Measurements from ENCODE around the gene DGCR6L. TPM values are rescaled to one million over a fixed set of nuclear protein-coding genes. Genes with fewer than 3 reads are reported as not detected.
"Not testable (repeated sequence)": the region's sequence is repeated elsewhere in the genome, so short reads cannot be mapped to it uniquely, and the experiment has no call there.

DGCR6L gene
- 100 to 1,000 TPM in 2 of 4 donors, 10 to 100 TPM in 2; 62.5 to 123 (median 90.8) TPM for total RNA-seq

DNA sequence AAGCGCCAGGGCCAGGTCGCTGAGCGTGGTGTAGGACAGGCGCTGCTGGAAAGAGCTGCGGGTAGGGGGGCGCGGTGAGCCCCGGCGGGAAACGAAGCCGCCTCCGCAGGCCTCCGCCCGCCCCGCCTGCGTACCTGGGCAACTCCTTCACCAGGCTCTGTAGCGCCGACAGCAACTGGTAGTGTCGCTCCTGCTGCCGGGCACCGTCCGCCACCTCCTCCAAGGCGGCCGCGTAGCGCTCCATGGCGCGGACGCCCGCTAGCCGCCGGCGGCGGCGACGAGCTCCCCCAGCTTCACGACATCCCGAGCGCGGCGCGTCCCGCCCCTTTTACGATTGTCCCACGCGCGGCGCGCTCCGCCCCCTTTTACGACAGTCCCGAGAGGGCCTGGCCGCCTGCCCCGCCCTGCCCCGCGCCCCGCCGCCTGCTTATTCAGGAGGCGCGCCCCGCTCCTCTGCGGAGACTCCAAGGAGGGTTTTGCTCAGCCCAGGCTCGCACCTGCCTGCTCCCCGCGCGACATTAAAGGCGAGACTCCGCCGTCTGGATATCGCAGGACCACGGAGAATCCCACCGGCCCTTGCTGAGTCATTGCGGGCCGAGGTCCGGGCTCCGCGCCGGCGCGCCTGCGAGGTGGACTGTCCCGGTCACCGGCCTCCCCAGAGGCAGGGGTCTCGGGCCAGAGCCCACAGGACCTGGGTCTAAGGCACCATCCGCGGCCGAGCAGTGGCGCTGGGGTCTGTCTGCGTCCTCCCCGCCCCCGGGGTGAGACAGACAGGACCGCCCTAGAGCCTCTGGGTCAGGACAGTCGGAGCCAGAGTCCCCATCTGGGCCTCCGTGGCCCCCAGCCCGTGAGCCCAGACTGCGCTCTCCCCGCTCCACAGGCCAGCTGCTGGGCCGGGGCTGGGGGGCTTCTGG lies at the start of gene DGCR6L:
Gene DGCR6L (minus strand): TSS at position 316 of the 914 bp plus-strand sequence. CDS start 72 bp downstream, at position 244.
- intact Hi-C loops (cut with DNase I) = no loop called here
- DNase-seq = peak; percentile 95 to 98
- Histone ChIP-seq H3K36me3 (no peaks in the 10 kb centered on the region), H3K27ac (peak within 1 kb of the TSS; percentile 37 to 78 (median 71)), H3K9me3 (no peaks in the 10 kb centered on the region), H3K4me1 (peaks cover 17 to 36% of the 10 kb centered on the region in 2 donors), H3K4me3 (replicated peaks in 1 of 3) (peak within 1 kb of the TSS; percentile 65 to 89 (median 71)), H3K27me3 (no peaks in the 10 kb centered on the region)
- 0 to 1% methylated on average over 19 to 37 of the region's 98 CpGs for WGBS, 2 donors
- peak; percentile 68 to 90 for TF ChIP-seq POLR2A (IDR thresholded peaks at IDR 0.05)
- TF ChIP-seq, protein P1, sequence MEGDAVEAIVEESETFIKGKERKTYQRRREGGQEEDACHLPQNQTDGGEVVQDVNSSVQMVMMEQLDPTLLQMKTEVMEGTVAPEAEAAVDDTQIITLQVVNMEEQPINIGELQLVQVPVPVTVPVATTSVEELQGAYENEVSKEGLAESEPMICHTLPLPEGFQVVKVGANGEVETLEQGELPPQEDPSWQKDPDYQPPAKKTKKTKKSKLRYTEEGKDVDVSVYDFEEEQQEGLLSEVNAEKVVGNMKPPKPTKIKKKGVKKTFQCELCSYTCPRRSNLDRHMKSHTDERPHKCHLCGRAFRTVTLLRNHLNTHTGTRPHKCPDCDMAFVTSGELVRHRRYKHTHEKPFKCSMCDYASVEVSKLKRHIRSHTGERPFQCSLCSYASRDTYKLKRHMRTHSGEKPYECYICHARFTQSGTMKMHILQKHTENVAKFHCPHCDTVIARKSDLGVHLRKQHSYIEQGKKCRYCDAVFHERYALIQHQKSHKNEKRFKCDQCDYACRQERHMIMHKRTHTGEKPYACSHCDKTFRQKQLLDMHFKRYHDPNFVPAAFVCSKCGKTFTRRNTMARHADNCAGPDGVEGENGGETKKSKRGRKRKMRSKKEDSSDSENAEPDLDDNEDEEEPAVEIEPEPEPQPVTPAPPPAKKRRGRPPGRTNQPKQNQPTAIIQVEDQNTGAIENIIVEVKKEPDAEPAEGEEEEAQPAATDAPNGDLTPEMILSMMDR (IDR thresholded peaks at IDR 0.05) = no peak

DNA sequence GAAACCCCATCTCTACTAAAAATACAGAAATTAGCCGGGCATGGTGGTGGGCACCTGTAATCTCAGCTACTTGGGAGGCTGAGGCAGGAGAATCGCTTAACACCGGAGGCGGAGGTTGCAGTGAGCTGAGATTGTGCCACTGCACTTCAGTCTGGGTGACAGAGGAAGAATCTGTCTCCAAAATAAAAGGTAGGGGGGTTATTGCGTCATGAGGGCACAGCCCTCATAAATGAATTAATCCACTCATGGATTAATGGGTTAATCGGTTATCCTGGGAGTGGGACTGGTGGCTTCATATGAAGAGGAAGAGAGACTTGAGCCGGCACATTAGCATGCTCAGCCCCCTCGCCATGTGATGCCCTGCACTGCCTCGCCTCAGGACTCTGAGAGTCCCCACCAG lies 49.0 kb upstream of the DGCR6L start:
- H3K4me3 ChIP-seq (replicated peaks in 1 of 3); H3K36me3 ChIP-seq; DNase-seq; H3K9me3 ChIP-seq; H3K27ac ChIP-seq; H3K27me3 ChIP-seq; H3K4me1 ChIP-seq; intact Hi-C loops (cut with DNase I): not testable (repeated sequence)
- WGBS, 2 donors = 88 to 93% methylated on average over 6 to 7 of the region's 9 CpGs

DNA sequence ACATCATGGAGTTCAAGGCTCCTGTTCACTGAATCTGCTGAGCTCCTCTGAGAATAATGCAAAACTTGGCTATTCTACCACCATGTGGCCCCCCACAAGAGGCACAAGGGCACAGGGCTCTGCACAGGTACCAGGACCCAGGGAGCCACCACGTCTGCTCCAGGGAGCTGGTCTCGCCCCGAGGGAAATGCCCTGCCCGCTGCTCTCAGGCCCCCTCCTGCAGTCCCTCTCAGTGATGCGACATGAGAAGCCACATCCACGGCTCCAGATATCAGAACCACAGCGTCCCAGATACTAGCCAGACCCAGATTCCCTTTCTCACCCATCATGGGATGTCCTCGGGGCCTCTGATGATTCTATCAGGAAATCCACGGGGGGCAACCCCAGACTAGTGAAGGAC lies 47.0 kb upstream of the DGCR6L start:
- DNase-seq; intact Hi-C loops (cut with DNase I); H3K36me3 ChIP-seq; H3K4me3 ChIP-seq (replicated peaks in 1 of 3); H3K4me1 ChIP-seq; H3K27me3 ChIP-seq; H3K9me3 ChIP-seq; H3K27ac ChIP-seq: not testable (repeated sequence)
- 86% methylated on average over 4 to 7 of the region's 9 CpGs for WGBS, 2 donors

DNA sequence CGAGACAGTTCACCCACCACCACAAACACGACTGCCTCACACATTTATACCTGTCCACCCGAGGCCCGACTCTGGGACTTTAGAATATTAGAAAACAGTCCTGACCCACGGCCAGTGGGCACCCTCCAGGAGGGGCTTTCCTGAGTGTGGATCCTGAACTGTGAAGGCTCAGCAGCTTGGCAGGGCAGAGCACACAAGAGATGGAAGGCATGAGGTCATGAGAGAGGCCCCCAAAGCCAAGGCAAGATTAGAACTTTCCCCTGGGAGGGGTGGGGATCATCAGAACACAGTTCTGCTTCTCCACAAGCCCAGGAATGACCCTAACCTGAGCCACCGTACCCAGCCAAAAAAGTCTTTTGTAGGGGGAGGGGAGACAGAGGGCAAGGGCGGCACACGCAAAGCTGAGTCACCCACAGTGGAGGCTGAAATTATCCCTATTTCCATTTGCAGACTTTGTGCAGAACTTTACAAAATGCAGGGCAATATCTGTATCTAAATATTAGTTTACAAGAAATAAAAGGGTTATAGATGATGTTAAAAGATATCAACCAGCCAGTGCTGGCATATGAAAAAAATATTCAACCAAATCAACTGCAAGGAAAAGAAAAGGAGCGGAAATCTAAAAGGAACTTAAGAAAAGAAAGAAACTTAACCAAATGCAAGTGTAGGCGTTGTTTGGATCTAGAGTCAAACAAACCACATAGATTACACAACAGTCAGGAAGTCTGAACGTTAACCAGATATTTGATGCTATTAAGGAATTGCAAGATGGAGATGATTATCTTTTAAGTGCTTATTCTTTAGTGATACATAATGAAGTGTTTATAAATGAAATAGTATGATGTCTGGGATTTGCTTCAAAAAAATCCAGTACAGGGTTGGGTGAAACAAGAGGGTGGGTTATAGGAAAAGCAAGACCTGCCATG lies 44.7 kb upstream of the DGCR6L start:
- H3K36me3 ChIP-seq; H3K4me1 ChIP-seq; H3K9me3 ChIP-seq; H3K27me3 ChIP-seq; intact Hi-C loops (cut with DNase I); DNase-seq; H3K4me3 ChIP-seq (replicated peaks in 1 of 3); H3K27ac ChIP-seq: not testable (repeated sequence)
- WGBS, 2 donors = 76 to 84% methylated on average over 10 to 11 of the region's 11 CpGs

DNA sequence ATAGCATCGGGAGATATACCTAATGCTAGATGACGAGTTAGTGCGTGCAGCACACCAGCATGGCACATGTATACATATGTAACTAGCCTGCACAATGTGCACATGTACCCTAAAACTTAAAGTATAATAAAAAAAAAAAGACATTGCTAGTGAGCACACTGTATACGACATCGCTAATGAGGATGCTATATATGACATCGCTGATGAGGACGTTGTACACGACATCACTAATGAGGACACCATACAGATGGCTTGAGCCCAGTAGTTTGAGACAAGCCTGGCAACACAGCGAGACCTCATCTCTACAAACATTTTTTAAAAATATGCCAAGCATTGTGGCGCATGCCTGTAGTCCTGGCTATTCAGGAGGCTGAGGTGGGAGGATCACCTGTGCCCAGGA lies 42.5 kb upstream of the DGCR6L start:
- H3K4me3 ChIP-seq (replicated peaks in 1 of 3); H3K36me3 ChIP-seq; H3K4me1 ChIP-seq; H3K27me3 ChIP-seq; intact Hi-C loops (cut with DNase I); H3K9me3 ChIP-seq; DNase-seq; H3K27ac ChIP-seq: not testable (repeated sequence)
- WGBS, 2 donors = 94 to 96% methylated on average over 10 of the region's 10 CpGs

DNA sequence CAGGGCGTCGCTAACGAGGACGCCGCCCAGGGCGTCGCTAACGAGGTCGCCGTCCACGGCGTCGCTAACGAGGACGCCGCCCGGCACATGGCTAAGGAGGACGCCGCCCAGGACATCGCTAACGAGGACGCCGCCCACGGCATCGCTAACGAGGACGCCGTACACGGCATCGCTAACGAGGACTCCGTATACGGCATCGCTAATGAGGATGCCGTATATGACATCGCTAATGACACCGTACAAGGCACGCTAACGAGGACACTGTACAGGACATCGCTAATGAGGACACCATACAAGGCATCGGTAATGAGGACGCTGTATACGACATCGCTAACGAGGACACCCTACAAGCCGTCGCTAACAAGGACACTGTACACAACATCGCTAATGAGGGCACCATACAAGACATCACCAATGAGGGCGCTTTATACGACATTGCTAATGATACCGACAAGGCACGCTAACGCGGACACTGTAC lies 41.9 kb upstream of the DGCR6L start:
- H3K4me3 ChIP-seq (replicated peaks in 1 of 3); H3K36me3 ChIP-seq; H3K27ac ChIP-seq; intact Hi-C loops (cut with DNase I); DNase-seq; H3K27me3 ChIP-seq; H3K4me1 ChIP-seq; H3K9me3 ChIP-seq: not testable (repeated sequence)
- 93% methylated on average over 54 of the region's 54 CpGs for WGBS, 2 donors

DNA sequence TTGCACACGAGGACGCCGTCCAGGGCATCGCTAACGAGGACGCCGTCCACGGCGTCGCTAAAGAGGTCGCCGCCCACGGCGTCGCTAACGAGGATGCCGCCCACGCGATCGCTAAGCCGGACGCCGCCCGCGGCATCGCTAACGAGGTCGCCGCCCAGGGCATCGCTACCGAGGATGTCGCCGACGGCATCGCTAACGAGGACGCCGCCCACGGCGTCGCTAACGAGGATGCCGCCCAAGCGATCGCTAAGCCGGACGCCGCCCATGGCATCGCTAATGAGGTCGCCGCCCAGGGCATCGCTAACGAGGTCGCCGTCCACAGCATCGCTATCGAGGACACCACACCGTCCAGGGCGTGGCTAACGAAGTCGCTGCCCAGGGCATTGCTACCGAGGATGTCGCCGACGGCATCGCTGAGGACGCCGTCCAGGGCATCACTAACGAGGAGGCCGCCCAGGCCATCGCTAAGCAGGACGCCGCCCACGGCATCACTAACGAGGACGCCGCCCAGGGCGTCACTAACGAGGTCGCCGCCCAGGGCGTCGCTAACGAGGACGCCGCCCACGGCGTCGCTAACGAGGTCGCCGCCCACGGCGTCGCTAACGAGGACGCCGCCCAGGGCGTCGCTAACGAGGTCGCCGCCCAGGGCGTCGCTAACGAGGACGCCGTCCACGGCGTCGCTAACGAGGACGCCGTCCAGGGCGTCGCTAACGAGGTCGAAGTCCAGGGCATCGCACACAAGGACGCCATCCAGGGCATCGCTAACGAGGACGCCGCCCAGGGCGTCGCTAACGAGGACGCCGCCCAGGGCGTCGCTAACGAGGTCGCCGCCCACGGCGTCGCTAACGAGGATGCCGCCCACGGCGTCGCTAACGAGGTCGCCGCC lies 41.2 kb upstream of the DGCR6L start:
- H3K9me3 ChIP-seq; H3K4me1 ChIP-seq; H3K27me3 ChIP-seq; H3K36me3 ChIP-seq; H3K27ac ChIP-seq; H3K4me3 ChIP-seq (replicated peaks in 1 of 3); DNase-seq; intact Hi-C loops (cut with DNase I): not testable (repeated sequence)
- 92 to 93% methylated on average over 98 to 140 of the region's 145 CpGs for WGBS, 2 donors

DNA sequence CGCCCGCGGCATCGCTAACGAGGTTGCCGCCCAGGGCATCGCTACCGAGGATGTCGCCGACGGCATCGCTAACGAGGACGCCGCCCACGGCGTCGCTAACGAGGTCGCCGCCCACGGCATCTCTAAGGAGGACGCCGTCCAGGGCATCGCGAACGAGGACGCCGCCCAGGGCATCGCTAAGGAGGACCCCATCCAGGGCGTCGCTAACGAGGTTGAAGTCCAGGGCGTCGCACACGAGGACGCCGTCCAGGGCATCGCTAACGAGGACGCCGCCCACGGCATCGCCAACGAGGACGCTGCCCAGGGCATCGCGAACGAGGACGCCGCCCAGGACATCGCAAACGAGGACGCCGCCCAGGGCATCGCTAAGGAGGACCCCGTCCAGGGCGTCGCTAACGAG lies 40.4 kb upstream of the DGCR6L start:
- H3K36me3 ChIP-seq = not testable (repeated sequence)

DNA sequence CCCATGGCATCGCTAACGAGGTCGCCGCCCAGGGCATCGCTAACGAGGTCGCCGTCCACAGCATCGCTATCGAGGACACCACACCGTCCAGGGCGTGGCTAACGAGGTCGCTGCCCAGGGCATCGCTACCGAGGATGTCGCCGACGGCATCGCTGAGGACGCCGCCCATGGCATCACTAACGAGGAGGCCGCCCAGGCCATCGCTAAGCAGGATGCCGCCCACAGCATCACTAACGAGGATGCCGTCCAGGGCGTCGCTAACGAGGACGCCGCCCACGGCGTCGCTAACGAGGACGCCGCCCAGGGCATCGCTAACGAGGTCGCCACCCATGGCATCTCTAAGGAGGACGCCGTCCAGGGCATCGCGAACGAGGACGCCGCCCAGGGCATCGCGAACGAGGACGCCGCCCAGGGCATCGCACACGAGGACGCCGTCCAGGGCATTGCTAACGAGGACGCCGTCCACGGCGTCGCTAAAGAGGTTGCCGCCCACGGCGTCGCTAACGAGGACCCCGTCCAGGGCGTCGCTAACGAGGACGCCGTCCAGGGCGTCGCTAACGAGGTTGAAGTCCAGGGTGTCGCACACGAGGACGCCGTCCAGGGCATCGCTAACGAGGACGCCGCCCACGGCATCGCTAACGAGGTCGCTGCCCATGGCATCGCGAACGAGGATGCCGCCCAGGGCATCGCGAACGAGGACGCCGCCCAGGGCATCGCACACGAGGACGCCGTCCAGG lies 38.8 kb upstream of the DGCR6L start:
- intact Hi-C loops (cut with DNase I) = not testable (repeated sequence)

More for the DNA sequence above, 40.4 kb upstream of the DGCR6L start:
- H3K4me3 ChIP-seq (replicated peaks in 1 of 3); H3K9me3 ChIP-seq; DNase-seq; intact Hi-C loops (cut with DNase I); H3K27me3 ChIP-seq; H3K27ac ChIP-seq; H3K4me1 ChIP-seq: not testable (repeated sequence)
- WGBS, 2 donors = 91 to 93% methylated on average over 58 to 59 of the region's 60 CpGs

DNA sequence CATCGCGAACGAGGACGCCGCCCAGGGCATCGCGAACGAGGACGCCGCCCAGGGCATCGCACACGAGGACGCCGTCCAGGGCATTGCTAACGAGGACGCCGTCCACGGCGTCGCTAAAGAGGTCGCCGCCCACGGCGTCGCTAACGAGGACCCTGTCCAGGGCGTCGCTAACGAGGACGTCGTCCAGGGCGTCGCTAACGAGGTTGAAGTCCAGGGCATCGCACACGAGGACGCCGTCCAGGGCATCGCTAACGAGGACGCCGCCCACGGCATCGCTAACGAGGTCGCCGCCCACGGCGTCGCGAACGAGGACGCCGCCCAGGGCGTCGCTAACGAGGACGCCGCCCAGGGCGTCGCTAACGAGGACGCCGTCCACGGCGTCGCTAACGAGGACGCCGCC lies 38.1 kb upstream of the DGCR6L start:
- H3K4me1 ChIP-seq; H3K27ac ChIP-seq; H3K36me3 ChIP-seq; DNase-seq; intact Hi-C loops (cut with DNase I); H3K4me3 ChIP-seq (replicated peaks in 1 of 3); H3K9me3 ChIP-seq; H3K27me3 ChIP-seq: not testable (repeated sequence)
- WGBS, 2 donors = 90 to 93% methylated on average over 42 to 47 of the region's 70 CpGs

More for the DNA sequence above, 38.8 kb upstream of the DGCR6L start:
- not testable (repeated sequence) for DNase-seq; H3K36me3 ChIP-seq; H3K27me3 ChIP-seq; H3K27ac ChIP-seq; H3K9me3 ChIP-seq; H3K4me3 ChIP-seq (replicated peaks in 1 of 3); H3K4me1 ChIP-seq
- 94% methylated on average over 3 to 46 of the region's 103 CpGs for WGBS, 2 donors

All from thyroid gland (tissue), 4 donors.